ENCODE measurements around the gene HS6ST1.
"Not testable (repeated sequence)": the region's sequence is repeated elsewhere in the genome, so short reads cannot be mapped to it uniquely, and the experiment has no call there.

The HS6ST1 gene

GRCh38 chr2:128279009-128279408 is 39.7 kb downstream of the HS6ST1 start:
- DNase-seq = no peak

- no peak for DNase-seq
Measured at GRCh38 chr2:128277961-128278681, 40.5 kb downstream of the HS6ST1 start.

DNA sequence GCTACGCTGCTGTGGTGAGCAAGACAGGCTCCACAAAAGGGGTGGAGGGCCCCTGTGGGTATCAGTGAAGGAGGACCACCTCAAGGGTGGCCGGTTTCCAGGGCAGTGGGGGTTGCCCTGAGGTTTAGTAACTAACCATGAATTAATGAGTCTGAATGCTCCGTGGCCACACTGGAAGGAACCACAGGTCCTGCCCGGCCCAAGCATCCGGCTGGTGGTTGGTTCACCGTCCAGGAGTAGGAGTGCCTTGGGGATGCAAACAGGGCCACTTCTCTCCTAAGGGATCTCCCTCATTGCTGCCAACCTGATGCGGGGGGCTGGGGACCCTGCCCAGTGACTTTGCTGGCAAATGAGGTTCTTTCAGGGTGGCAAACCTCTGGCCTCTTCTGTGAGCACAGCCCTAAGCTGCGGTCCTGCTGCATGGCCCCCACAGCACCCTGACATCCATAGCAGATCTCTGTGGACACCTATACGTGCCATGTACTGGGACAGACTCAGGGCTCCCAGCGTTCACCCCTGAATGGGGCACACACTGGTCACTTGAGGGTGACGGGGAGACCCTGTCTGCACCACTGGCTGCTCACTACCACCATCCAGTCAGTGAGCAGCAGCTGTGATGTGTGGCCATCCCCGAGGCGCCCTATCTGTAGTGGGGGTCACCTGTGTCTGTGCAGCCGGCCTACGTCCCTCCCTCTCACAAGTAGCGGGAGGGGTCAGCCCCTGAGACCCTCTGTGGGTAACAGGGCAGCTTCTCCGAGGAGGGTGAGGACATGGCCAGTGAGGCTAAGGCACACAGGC is 41.6 kb downstream of the HS6ST1 start:
- no peak for DNase-seq

- no peak for DNase-seq
Measured at GRCh38 chr2:128275498-128276045, 43.1 kb downstream of the HS6ST1 start.

DNA sequence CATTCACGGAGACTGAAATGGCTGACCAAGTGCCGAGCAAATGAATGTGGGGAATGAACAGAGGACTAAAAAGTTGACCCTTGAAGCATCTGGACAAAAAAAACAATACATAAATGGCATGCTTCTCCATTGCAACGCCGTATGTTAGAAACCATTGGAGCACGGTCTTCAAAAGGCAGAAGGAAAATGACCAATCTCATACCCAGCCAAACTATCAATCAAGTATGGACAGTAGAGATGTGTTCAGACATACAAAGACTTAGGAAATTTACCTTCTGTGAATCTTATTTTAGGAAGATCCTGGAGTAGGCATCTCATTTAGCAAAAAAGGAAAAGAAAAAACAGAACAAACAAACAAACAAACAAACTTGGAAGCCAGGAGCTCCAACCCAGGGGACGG is 44.5 kb downstream of the HS6ST1 start:
- DNase-seq = no peak

DNA sequence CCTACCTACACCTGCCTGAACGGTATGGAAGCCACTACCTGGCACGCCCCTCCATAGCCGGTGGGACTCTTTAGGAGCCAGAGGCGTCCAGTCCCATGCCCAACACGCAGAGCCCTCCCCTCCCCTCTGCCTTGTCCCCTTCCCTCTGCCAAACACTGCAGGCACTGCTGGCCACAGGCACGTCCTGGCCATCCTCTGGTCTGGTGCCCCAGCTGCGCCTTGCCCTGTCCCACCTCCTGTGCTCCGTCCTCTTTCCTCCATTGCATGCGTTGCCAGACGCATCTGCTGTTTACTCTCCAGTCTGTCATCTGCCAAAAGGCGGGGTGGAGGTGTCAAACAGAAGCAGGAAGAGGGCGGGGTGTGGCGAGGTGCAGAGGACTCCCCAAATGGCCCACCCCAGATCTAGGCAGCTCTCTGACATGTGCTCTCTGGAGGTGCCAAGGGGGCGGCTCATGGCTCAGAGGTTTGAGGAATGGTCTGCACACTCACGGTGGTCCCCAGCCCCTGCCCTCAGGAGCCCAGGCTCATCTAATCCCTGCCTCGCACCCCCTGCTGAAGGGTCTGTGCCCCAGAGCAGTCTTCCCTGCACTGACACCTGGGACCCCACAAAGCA is 45.1 kb downstream of the HS6ST1 start:
- DNase-seq = no peak

DNA sequence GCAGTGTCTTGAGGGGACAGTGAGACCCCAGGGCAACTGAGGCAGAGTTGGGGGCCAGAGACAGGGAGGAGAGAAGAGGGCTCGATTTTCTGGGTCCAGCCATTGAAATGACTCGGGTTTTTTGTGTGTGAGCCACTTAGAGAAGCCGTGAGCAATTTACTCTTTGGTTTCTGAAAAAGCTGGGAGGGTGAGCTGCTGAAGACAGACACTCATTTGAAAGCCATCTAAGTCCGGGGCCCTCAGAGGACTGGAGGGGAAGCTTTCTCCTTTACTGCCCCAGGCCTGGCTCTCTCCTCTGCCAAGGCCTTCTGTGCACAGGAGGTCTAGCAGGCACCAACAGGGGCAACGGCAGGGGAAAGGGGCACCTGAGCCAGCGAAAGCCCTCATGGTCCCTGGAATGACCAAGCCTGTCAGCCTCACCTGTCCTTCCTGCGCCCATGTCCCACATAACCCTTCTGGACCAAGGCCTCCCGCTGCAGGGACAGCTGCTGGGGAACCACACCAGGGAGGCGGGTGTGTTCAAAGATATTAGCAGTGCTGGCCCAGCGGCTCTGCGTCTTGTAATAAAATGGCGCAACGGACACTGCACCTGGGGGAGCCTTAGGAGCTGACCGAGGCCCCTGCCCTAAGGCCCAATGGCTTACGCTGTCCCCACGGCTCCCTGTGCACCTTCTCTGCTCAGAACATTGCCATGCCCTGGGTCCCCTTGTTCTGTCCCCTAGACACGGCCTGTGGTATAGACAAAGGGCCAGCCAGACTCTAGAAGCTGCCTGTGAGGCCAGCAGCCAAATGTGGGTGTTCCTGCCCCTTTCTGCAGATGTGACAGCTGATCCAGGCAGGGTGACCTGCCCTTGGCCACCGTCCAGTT is 45.8 kb downstream of the HS6ST1 start:
- DNase-seq = no peak

GRCh38 chr2:128271911-128272600 is 46.6 kb downstream of the HS6ST1 start:
- no peak for DNase-seq

- no peak for DNase-seq
Measured at GRCh38 chr2:128271597-128271910, 47.1 kb downstream of the HS6ST1 start.

GRCh38 chr2:128270672-128271596 is 47.7 kb downstream of the HS6ST1 start:
- DNase-seq = no peak

DNA sequence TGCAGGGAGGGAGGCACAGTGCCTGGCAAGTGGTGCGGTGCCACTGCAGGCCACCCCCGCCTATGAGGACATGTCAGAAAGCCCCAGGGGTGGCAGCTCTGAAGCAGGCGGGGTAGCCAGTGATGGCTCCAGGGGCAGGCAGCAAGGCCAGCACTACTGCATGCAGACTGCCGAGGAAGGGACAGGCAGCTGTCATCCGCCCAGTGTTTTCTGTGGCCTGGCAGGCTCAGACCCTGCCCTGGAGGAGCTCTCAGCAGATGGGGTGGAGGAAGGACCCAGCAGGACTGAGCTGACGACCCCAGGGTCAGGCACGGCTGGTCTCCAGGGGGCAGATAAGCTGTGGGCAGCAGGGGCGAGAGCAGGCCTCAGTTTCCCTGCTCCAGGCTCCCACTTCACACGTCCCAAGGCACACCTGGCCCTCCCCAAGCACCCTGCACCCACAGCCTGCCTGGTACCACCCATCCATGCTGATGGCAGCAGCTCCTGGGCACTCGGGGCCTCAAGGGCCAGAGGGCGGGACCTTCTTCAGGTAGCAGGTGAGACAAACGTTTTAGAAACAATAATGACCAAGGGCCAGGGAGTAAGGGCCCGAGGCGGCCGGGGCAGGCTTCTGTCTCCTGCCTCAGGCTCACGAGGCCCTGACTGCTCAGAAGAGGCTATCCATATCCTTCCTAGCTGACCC is 48.5 kb downstream of the HS6ST1 start:
- DNase-seq = no peak

GRCh38 chr2:128269063-128269989 is 49.3 kb downstream of the HS6ST1 start:
- DNase-seq = no peak

DNA sequence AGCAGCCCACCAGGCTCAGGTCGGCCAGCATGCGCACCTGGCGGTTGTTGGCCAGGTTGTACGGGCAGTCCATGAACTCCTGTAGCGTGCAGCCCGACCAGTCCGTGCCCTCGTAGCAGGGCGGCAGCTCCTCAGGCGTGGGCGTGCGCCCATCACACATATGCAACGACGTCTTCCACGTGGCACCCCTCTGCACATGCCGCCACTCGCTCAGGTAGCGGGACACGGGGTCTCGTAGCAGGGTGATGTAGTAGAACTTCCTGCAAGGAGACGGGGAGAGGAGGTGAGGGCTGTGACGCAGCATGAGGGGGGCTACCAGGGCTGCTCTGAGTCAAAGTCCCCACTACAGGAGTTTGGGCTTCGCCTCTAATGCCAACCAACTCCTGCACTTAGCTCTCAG is 50.1 kb downstream of the HS6ST1 start:
- DNase-seq = not testable (repeated sequence)

DNA sequence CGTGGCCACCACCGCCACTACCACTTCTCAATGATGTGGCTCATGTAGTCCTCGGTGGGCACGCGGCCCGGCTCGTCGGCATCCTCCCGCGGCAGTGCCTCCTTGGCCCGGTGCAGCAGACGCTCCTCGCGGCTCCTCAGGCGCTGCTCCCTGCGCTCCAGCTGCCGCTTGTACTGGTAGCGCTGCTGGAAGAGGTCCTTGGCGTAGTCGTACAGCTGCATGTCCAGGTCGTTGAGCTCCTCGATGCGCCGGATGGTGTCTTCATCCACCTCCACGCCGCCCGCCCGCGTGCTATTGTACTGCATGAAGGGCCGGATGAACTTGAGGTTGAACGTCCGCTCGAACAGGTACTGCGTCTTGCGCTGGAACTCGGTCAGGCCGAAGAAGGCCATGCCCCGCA is 50.5 kb downstream of the HS6ST1 start:
- not testable (repeated sequence) for DNase-seq

DNA sequence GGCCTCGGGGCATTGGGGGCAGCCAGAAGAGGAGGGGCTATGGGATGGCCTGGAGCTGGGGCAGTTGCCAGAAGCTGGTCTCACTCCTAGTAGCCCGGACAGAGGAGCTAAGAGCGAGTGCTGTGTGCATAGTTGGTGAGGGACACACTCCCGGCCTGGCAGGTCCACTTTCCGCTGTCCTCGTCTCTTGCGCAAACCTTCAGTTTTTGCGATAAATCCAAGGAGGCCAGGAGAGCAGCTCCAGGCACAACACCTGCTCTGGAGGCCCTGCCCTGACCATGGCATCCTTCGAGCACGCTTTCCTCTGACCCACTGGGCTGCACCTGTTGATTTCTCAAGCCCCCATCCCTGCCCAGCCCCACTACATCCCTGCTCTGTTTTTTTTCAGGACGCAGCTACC is 51.0 kb downstream of the HS6ST1 start:
- DNase-seq = not testable (repeated sequence)

GRCh38 chr2:128267197-128267596 is 51.5 kb downstream of the HS6ST1 start:
- DNase-seq = not testable (repeated sequence)

- not testable (repeated sequence) for DNase-seq
Measured at GRCh38 chr2:128266463-128266862, 52.2 kb downstream of the HS6ST1 start.

GRCh38 chr2:128265608-128265993 is 53.1 kb downstream of the HS6ST1 start:
- not testable (repeated sequence) for DNase-seq

All from RPMI8226 (cell line).